HG03469 (cell line): ENCODE measurements around the gene MTA1.

Source experiments
- ATAC-seq: cut with Tn5 transposase; IDR thresholded peaks from one replicate; pipeline ENCODE4 v1.9.1; 2021; ENCODE audit warnings: mild to moderate bottlenecking, moderate library complexity, moderate number of reproducible peaks; ENCODE audit not compliant: unreplicated experiment

Gene MTA1

GRCh38 chr14:105494606-105494929 is 74.9 kb downstream of the MTA1 start:
- ATAC-seq: no peak

GRCh38 chr14:105495101-105495989 is 75.7 kb downstream of the MTA1 start:
- no peak for ATAC-seq

- ATAC-seq: no peak
These were observed 76.6 kb downstream of the MTA1 start for GRCh38 chr14:105495990-105496830.

GRCh38 chr14:105496831-105497591 is 77.4 kb downstream of the MTA1 start:
- no peak for ATAC-seq

- no peak for ATAC-seq
These were observed 78.2 kb downstream of the MTA1 start for GRCh38 chr14:105497671-105498429.

GRCh38 chr14:105498430-105499255 is 79.0 kb downstream of the MTA1 start:
- ATAC-seq: no peak

- ATAC-seq: no peak
These were observed 79.8 kb downstream of the MTA1 start for GRCh38 chr14:105499256-105500035.

GRCh38 chr14:105500036-105500725 is 80.6 kb downstream of the MTA1 start:
- ATAC-seq: no peak

- no peak for ATAC-seq
These were observed 81.1 kb downstream of the MTA1 start for GRCh38 chr14:105500726-105501101.

- ATAC-seq: no peak
These were observed 82.1 kb downstream of the MTA1 start for GRCh38 chr14:105501504-105502291.

GRCh38 chr14:105502446-105503295 is 83.0 kb downstream of the MTA1 start:
- ATAC-seq: no peak

GRCh38 chr14:105503296-105503640 is 83.6 kb downstream of the MTA1 start:
- ATAC-seq: no peak

- no peak for ATAC-seq
These were observed 84.5 kb downstream of the MTA1 start for GRCh38 chr14:105503935-105504692.

- ATAC-seq: no peak
These were observed 85.5 kb downstream of the MTA1 start for GRCh38 chr14:105505101-105505500.

GRCh38 chr14:105507247-105507646 is 87.6 kb downstream of the MTA1 start:
- ATAC-seq: no peak

- ATAC-seq: no peak
These were observed 88.4 kb downstream of the MTA1 start for GRCh38 chr14:105508069-105508468.
